HTERT RPE-1 (cell line): Measurements from ENCODE around the gene TTLL12.

Experiments
- in situ Hi-C: fragments of 300-500 bp; cut with MboI; formaldehyde crosslinking; loops from 4 replicates; pipeline ENCODE4 v1.14.3; 2020; ENCODE audit warnings: low sequenced_read_pairs

Gene TTLL12

DNA sequence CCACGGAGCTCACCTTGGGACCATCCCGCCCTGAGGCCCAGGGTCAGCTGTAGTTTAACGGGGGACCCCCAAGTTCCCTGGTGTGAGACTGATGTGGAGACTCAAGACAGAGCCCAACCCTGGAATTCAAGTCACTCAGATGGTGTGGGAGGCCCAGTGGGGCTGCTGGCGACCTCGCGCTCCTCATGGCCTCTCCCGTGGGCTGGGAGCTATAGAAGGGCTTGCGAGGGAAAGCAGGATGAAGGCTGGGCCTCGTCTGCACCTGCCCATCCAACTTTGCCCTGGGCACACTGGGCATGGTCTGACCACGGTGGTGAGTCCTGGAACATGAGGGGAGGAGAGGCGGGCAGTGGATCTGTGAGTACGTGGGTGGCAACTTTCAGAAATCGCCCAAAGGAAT is 13.6 kb upstream of the TTLL12 start:
- in situ Hi-C loops: no loop called here

- in situ Hi-C loops: no loop called here
Observed at GRCh38 chr22:43200031-43200430, 13.1 kb upstream of the TTLL12 start.

DNA sequence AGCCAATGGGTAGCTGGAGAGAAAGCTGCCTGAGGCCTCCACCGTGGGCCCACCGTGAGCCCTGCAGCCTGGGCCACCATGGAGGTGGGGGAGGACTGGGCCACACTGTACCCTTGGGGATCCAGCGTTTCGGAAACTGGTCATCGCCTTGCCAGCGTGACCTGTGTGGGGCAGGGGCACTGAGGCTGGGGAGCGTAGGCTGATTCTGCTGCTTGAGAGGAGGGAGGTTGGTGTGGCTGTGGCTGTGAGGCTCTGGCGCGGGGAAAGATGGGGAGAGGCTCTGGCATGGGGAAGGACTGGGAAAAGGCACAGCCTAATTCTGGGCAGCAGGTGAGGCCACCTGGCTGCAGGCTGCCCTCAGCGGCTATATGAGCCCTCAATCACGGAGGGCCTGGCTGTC is 12.6 kb upstream of the TTLL12 start:
- in situ Hi-C loops: no loop called here

GRCh38 chr22:43198936-43199335 is 12.0 kb upstream of the TTLL12 start:
- in situ Hi-C loops: no loop called here

DNA sequence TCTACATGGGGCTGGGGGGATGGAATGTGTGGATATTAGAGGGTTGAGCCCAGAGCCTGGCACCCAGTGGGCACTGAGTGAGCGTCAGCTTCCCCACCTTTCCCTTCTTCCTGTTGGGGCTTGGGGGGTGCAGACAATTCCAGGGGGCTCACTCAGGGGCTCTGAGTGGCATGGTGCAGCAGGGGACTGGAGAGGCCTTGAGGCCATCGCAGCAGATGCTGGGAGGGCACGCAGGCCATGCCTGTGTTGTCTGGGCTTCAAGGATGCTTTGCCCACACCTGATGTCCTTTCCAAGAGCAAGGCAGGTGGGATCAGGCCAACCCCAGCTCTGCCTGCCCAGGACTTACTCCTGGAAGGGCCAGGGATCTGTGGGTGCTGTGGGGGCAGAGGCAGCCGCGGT is 11.2 kb upstream of the TTLL12 start:
- in situ Hi-C loops: no loop called here

- in situ Hi-C loops: no loop called here
Observed at GRCh38 chr22:43197271-43197941, 10.5 kb upstream of the TTLL12 start.

DNA sequence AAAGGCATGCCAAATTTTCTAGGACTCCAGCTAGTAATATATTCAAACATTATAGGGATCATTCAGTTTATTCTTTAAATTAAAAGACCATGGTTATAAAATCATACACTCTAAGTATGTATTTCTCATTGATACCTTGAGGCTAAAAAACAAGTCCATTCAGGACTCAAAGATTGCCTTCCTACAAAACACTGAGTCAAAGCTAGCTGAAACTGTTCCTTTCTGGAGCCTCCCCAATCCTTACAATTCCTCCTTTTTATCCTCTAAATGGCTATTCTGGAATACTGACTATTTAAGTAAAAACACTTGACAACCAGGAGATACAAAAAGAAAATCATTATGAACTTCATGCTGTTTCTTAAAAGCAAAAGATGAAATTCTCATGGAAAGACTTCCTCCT is 4.9 kb upstream of the TTLL12 start:
- in situ Hi-C loops: no loop called here

GRCh38 chr22:43188829-43189545 is 2.1 kb upstream of the TTLL12 start:
- in situ Hi-C loops: no loop called here

- in situ Hi-C loops: no loop called here
Observed at GRCh38 chr22:43187171-43188099, 501 bp upstream of the TTLL12 start.

DNA sequence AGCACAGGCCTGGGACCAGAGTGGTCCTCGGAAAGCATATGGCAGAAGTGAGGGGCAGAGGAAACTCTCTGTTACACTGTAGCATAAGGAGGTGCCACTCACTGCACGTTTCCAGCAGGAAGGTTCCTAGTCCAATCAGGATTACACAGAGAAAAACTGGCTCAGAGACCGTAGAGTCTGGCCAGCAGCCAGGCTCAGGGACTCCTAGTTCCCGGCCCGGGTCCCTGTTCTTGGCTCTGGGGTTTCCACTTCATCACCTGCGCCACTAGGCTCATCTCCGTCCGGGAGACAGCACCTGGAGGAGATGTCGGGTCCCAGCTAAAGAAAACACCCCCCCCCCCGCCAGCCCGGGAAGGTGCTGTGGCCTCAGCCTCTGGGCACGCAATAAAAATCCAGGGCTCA is 1.1 kb downstream of the TTLL12 start:
- in situ Hi-C loops: no loop called here

DNA sequence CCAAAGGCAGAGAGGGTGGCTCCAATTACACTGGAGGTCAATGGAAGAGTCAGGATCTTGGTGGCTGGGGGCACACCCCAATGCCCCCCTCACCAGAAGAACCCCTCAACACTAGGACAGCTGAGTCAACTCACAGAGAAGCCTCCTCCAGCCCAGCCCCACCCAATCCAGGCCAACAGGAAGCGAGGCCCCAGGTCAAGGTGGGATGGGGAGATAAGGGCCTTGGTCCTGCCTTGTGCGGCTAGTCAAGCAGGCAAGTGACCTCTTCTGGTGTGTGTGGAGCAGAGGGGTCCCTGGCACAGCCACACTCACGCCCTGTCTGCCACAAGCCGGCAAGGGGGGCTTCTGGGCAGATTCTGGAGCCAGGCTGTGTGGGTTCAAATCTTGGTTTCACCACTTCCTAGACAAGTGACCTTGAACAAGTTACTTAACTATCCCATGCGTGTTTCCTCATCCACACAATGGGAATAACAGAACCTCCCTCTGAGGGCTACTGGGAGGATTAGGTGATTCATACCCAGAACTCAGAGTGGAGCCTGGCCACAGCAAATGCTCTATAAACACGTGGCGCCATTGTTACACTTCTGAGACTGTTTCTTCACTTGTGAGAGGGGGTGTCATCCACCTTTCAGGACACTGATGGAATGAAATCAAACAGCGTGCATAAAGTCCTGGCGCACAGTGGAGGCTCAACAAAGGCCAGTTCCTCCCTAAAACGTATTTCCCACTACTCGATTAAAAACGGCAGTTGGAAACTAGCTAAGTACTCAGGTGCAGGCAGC is 3.2 kb downstream of the TTLL12 start:
- in situ Hi-C loops: no loop called here

DNA sequence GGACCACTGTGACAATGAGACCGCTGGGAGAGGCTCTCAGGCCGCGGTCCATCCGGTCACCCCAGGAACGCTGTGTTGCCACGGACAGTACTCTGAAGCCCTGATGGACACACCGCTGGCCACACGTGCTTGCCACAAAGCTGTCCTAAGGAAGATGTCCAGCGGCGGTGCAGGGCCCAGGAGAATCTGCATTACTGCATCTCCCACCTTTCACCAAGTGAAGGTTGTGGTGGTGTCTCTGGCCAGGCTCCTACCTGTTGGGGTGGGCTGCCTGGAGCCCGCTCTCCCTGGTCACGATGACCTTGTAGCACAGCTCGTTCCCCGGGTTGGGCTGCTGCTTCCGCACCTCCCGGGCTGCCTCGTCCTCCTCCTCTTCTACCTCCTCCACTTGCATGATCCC is 4.2 kb downstream of the TTLL12 start:
- in situ Hi-C loops: no loop called here

- in situ Hi-C loops: no loop called here
Observed at GRCh38 chr22:43182118-43182517, 4.8 kb downstream of the TTLL12 start.

- in situ Hi-C loops: no loop called here
Observed at GRCh38 chr22:43181321-43182076, 5.4 kb downstream of the TTLL12 start.

- in situ Hi-C loops: no loop called here
Observed at GRCh38 chr22:43180670-43181069, 6.3 kb downstream of the TTLL12 start.

GRCh38 chr22:43179911-43180195 is 7.1 kb downstream of the TTLL12 start:
- in situ Hi-C loops: no loop called here

- in situ Hi-C loops: no loop called here
Observed at GRCh38 chr22:43179146-43179910, 7.6 kb downstream of the TTLL12 start.

GRCh38 chr22:43177479-43177878 is 9.5 kb downstream of the TTLL12 start:
- in situ Hi-C loops: no loop called here

- in situ Hi-C loops: no loop called here
Observed at GRCh38 chr22:43176090-43176489, 10.8 kb downstream of the TTLL12 start.
